Prostate gland (tissue), 2 donors: ENCODE measurements around the gene BEX5.
"Not testable (repeated sequence)": the region's sequence is repeated elsewhere in the genome, so short reads cannot be mapped to it uniquely, and the experiment has no call there.

Source experiments
- POLR2A ChIP-seq: fragments of 450-650 bp; IDR thresholded peaks from one replicate; pipeline ENCODE4 v1.6.1; 2016; ENCODE audit warnings: antibody characterized with exemption, mild to moderate bottlenecking
- POLR2AphosphoS5 ChIP-seq: sonication (generic); formaldehyde crosslinking; IDR thresholded peaks from one replicate; pipeline ENCODE4 v1.6.1; 2017; ENCODE audit warnings: antibody characterized with exemption
- TF ChIP-seq, protein P1 (sequence below), 4 experiments: fragments of 200-600 bp in 2 of 4; fragments of 450-650 bp in 2 of 4; sonication (generic) in 2 of 4; IDR thresholded peaks; 1 replicate in 3 of 4; 2 replicates in 1 of 4; pipeline ENCODE4 v1.5.1; 2016 to 2019; ENCODE audit warnings: antibody characterized with exemption in 4 of 4, mild to moderate bottlenecking in 2 of 4, moderate library complexity in 2 of 4

DNA sequence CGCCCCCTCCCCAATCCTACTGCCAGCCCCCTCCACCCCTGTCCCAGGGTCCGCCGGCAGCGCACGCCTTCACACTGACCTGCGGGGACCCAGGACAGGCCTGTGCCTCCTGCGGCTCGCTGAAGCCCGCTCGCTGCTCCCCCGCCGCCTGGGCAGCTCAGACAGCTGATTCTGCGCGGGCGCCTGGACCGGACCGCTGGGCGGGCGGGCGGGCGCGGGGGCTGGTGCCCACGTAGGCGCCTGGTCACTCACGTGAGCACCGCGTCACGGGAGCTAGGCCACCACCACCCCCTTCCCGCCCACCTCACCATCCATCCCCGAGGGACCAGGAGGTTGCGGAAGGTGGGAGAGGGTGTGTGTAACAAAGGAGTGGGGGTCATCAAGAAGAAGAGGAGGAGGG, 13.5 kb downstream of the BEX5 start, which contains the start of gene TCEAL6:
- TF ChIP-seq, protein P1, sequence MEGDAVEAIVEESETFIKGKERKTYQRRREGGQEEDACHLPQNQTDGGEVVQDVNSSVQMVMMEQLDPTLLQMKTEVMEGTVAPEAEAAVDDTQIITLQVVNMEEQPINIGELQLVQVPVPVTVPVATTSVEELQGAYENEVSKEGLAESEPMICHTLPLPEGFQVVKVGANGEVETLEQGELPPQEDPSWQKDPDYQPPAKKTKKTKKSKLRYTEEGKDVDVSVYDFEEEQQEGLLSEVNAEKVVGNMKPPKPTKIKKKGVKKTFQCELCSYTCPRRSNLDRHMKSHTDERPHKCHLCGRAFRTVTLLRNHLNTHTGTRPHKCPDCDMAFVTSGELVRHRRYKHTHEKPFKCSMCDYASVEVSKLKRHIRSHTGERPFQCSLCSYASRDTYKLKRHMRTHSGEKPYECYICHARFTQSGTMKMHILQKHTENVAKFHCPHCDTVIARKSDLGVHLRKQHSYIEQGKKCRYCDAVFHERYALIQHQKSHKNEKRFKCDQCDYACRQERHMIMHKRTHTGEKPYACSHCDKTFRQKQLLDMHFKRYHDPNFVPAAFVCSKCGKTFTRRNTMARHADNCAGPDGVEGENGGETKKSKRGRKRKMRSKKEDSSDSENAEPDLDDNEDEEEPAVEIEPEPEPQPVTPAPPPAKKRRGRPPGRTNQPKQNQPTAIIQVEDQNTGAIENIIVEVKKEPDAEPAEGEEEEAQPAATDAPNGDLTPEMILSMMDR (IDR thresholded peaks at IDR 0.05): not testable (repeated sequence)
- TF ChIP-seq POLR2A, POLR2AphosphoS5: not testable (repeated sequence)
